AG04450 (cell line): ENCODE measurements around the gene LSAMP. TPM values are rescaled to one million over a fixed set of nuclear protein-coding genes. Genes with fewer than 3 reads are reported as not detected.

Experiments
- CTCF ChIA-PET: fragments of 300-600, 350-600 bp; formaldehyde crosslinking; extraction: SDS; loops from one replicate; lab custom pipeline; 2022; ENCODE audit warnings: antibody characterized with exemption, inconsistent platforms; lab: Charles Lee
- POLR2A ChIA-PET: fragments of 350-600 bp; formaldehyde crosslinking; extraction: SDS; loops from one replicate; lab custom pipeline; 2021; ENCODE audit warnings: antibody characterized with exemption, inconsistent platforms; lab: Yijun Ruan, JAX
- DNase-seq: peaks from one replicate; pipeline ENCODE4 v3.0.0-alpha.2; 2011; ENCODE audit warnings: low read depth, low spot score
- H3K27ac ChIP-seq: one replicate; pipeline ENCODE4 v1.5.1; 2012; ENCODE audit warnings: low read depth, low read length, control low read depth
- H3K27me3 ChIP-seq: one replicate; pipeline ENCODE4 v1.6.0; 2012; ENCODE audit warnings: low read length; ENCODE audit not compliant: control insufficient read depth, insufficient read depth
- H3K4me3 ChIP-seq: 2 replicates; pipeline ENCODE4 v1.5.1; 2011; ENCODE audit warnings: mild to moderate bottlenecking, low read depth, low read length, control low read depth
- H3K9me3 ChIP-seq: 2 replicates; pipeline ENCODE4 v1.5.1; 2012; ENCODE audit warnings: low read length; ENCODE audit not compliant: control insufficient read depth, insufficient read depth
- CTCF ChIP-seq: IDR thresholded peaks from 2 replicates; pipeline ENCODE4 v1.5.1; 2011; ENCODE audit warnings: low read depth, low read length, control low read depth, inconsistent platforms
- polyA plus RNA-seq: library from polyadenylated mRNA; depleted of rRNA; stranded (reverse); fragments of >200 nt; gene quantifications from 2 replicates; pipeline ENCODE4 v1.2.3, GENCODE V29; 2011

Gene LSAMP
- polyA plus RNA-seq, 1 experiment = 25.1 TPM

DNA sequence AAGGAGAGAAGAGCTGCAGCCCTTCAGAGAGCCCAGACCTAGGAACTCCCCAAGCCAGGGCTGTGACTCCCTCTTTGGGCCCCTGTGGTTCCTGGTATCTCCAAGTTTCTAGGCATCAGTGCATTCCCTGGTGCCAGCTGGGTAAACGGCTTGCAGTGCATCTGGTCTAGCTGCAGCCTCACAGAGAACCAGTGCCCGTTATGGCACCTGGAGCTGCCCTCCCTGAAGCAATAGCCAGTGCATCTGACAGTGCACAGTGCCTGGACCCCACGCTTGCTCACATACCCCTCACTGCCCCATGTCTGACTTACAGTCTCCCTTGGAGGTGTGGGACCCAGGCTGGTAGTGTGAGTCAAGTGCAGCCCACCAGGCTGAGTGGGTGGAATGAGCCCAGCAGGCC, 52.1 kb downstream of the LSAMP start:
- DNase-seq = no peak
- Histone ChIP-seq H3K9me3 (peaks cover 24% of the 10 kb centered on the region), H3K27me3 (no peaks in the 10 kb centered on the region), H3K4me3 (no peak overlapping the region), H3K27ac (no peak overlapping the region)
- no peak for TF ChIP-seq CTCF
- CTCF ChIA-PET = no interaction called here
- POLR2A ChIA-PET = no interaction called here

- no peak overlapping the region for H3K4me3 ChIP-seq
- ChIA-PET CTCF (no interaction called here), POLR2A (no interaction called here)
- DNase-seq = no peak
- peaks cover 24% of the 10 kb centered on the region for H3K9me3 ChIP-seq
- H3K27me3 ChIP-seq = no peaks in the 10 kb centered on the region
- no peak overlapping the region for H3K27ac ChIP-seq
- TF ChIP-seq CTCF = no peak
Measured at GRCh38 chr3:116392291-116392690, 53.0 kb downstream of the LSAMP start.

DNA sequence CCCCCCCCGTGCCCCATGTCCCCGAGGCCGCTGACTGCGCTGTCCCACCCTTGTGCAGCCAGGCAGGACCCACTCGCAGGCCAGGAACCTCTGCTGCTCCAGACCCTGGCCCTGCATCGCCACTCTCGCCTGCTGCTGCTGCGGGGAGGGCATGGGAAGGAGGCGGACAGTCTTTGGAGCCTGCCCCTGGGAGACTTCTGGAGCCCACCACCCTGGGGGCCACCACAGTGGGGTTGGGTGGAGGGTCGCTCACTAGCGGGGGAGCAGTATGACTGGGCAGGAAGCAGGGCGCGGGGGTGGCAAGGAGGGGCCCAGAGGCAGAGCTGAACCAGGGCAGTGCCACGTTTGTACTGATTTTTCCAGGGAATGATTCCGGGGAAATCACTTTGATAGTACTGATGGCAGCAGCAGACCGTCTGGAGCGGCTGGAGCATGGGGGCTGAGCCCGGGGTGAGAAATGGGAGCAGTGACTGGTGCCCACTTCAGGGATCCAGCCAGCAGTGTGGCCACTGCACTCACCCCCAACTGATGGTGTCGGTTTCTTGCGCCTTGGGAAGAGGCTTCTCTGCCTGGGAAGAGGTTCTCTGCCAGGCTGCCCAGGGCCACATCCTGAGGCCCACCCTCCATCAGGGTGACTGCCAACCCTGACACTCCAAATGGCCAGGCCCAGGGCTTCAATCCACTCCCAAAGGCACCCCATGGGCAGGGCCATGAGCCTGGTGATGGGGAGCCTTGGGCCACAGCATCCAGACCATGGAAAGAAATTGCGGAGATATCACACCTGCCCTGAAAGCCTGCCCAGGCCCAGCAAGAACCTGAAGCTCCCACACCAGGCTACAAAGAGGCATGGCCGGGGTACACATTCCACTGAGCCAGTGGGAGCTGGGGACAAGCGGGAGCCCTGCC, 53.7 kb downstream of the LSAMP start:
- ChIA-PET POLR2A (no interaction called here), CTCF (no interaction called here)
- DNase-seq = no peak
- no peaks in the 10 kb centered on the region for H3K27me3 ChIP-seq
- TF ChIP-seq CTCF = no peak
- no peak overlapping the region for H3K27ac ChIP-seq
- H3K4me3 ChIP-seq = no peak overlapping the region
- H3K9me3 ChIP-seq = peaks cover 24% of the 10 kb centered on the region

DNA sequence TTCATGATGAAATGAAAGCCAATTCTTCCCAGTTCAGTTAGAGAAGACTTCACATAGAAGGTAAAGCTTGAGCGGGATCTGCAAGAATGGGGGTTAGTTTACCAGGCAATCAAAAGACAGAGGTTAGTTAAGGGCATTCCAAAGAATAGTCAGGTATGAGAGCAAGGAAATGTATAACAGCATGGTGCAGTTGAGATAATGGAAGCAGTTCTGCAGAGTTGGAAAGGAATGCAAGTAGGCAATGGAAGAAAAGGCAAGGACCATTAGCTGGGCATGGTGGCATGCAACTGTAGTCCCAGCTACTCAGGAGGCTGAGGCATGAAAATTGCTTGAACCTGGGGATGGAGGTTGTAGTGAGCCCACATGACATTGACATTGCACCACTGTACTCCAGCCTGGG, 55.0 kb downstream of the LSAMP start:
- Histone ChIP-seq H3K27ac (no peak overlapping the region), H3K27me3 (no peaks in the 10 kb centered on the region), H3K4me3 (no peak overlapping the region), H3K9me3 (peaks cover 24% of the 10 kb centered on the region)
- no peak for TF ChIP-seq CTCF
- DNase-seq = no peak
- POLR2A ChIA-PET = no interaction called here
- CTCF ChIA-PET = no interaction called here

DNA sequence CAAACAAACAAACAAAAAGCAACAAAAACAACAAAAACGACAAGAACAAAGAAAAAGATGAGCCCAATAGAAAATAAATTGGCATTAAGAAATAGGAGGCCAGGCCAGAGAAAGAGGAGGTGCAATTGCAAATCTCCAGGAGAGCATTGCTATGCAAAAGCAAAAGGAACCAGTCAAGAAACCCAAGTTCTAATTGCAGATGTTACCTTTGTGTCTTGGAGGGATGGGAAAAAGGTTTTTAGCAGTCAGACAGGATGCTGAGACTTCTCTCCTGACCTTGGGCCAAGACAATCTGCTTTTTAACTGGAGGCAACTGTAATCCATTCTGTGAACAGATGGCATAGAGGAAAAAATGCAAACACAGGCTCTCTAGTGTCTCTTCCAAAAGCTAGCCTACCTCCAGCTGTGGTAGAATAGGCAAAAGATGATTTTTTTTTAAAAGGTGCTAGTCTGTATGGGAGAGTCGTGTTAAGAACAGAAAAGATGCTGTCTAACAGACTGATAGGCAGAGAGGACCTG, 56.4 kb downstream of the LSAMP start:
- Histone ChIP-seq H3K27ac (no peak overlapping the region), H3K4me3 (no peak overlapping the region), H3K27me3 (no peaks in the 10 kb centered on the region), H3K9me3 (peaks cover 24% of the 10 kb centered on the region)
- DNase-seq = no peak
- ChIA-PET POLR2A (no interaction called here), CTCF (no interaction called here)
- TF ChIP-seq CTCF = no peak
